ENCODE data around the gene GFI1.
A peak's percentile ranks its signal among the peaks of the same experiment; 100 is the strongest.

GFI1 gene

GRCh38 chr1:92487078-92487605 lies 417 bp upstream of the GFI1 start:
- no peak overlapping the region for H4K8ac ChIP-seq (ENCODE audit: low read depth, low read length)
- H3K27me3 ChIP-seq (ENCODE audit: insufficient read depth, low read length, poor library complexity), result peaks cover 53% of the 10 kb centered on the region
- no peak overlapping the region for H3K9ac ChIP-seq (ENCODE audit: low read length)
- no peak overlapping the region for H3K27ac ChIP-seq (ENCODE audit: low read depth, low read length)
- no peaks in the 10 kb centered on the region for H3K79me1 ChIP-seq (ENCODE audit: low read length)
- WGBS (ENCODE audit: extremely low coverage, insufficient coverage, low lambda C conversion rate), result no CpG with 5 or more reads among the region's 7 CpGs
- H3K56ac ChIP-seq (ENCODE audit: low read length), result no peak overlapping the region
- H2BK120ac ChIP-seq (ENCODE audit: low read depth, low read length), result no peak overlapping the region
- no peak overlapping the region for H3K23ac ChIP-seq (ENCODE audit: low read length)
- no peaks in the 10 kb centered on the region for H3K36me3 ChIP-seq (ENCODE audit: control insufficient read depth, insufficient read depth, low read length)
- H2AK5ac ChIP-seq (ENCODE audit: low read length), result no peak overlapping the region
- H3K4ac ChIP-seq (ENCODE audit: low read depth, low read length), result no peak overlapping the region
- H3K79me2 ChIP-seq (ENCODE audit: control insufficient read depth, insufficient read depth, low read length), result no peaks in the 10 kb centered on the region
- no peak overlapping the region for H2BK5ac ChIP-seq (ENCODE audit: low read length)
- no peak for DNase-seq
- no peak overlapping the region for H3K4me3 ChIP-seq (ENCODE audit: low read length)
- H3K18ac ChIP-seq (ENCODE audit: low read length), result no peak overlapping the region
- H4K5ac ChIP-seq (ENCODE audit: low read length), result no peak overlapping the region
- peak overlapping the region; percentile 66 for H3K4me2 ChIP-seq (ENCODE audit: low read length)
- peaks cover 3% of the 10 kb centered on the region for H3K4me1 ChIP-seq (ENCODE audit: control insufficient read depth, low read depth, low read length)
- no peak overlapping the region for H2BK15ac ChIP-seq (replicated peaks; ENCODE audit: low read depth)

- H3K23ac ChIP-seq (ENCODE audit: low read length), result no peak overlapping the region
- H3K27ac ChIP-seq (ENCODE audit: low read depth, low read length), result no peak overlapping the region
- peak; percentile 75 for DNase-seq
- H3K18ac ChIP-seq (ENCODE audit: low read length), result no peak overlapping the region
- no peaks in the 10 kb centered on the region for H3K79me2 ChIP-seq (ENCODE audit: control insufficient read depth, insufficient read depth, low read length)
- H2BK15ac ChIP-seq (replicated peaks; ENCODE audit: low read depth), result no peak overlapping the region
- H4K5ac ChIP-seq (ENCODE audit: low read length), result no peak overlapping the region
- H3K4ac ChIP-seq (ENCODE audit: low read depth, low read length), result no peak overlapping the region
- H3K56ac ChIP-seq (ENCODE audit: low read length), result peak overlapping the region; percentile 56
- H3K4me1 ChIP-seq (ENCODE audit: control insufficient read depth, low read depth, low read length), result peaks cover 3% of the 10 kb centered on the region
- H3K79me1 ChIP-seq (ENCODE audit: low read length), result no peaks in the 10 kb centered on the region
- peak overlapping the region; percentile 13 for H3K9ac ChIP-seq (ENCODE audit: low read length)
- H3K4me2 ChIP-seq (ENCODE audit: low read length), result peak overlapping the region; percentile 74
- no peak overlapping the region for H3K4me3 ChIP-seq (ENCODE audit: low read length)
- H3K27me3 ChIP-seq (ENCODE audit: insufficient read depth, low read length, poor library complexity), result peaks cover 68% of the 10 kb centered on the region
- H3K36me3 ChIP-seq (ENCODE audit: control insufficient read depth, insufficient read depth, low read length), result no peaks in the 10 kb centered on the region
- H2AK5ac ChIP-seq (ENCODE audit: low read length), result no peak overlapping the region
- H2BK5ac ChIP-seq (ENCODE audit: low read length), result no peak overlapping the region
- no peak overlapping the region for H4K8ac ChIP-seq (ENCODE audit: low read depth, low read length)
- no peak overlapping the region for H2BK120ac ChIP-seq (ENCODE audit: low read depth, low read length)
- WGBS (ENCODE audit: extremely low coverage, insufficient coverage, low lambda C conversion rate), result no CpG with 5 or more reads among the region's 82 CpGs
Measured at GRCh38 chr1:92485381-92486250, 1.1 kb downstream of the GFI1 start.

- Histone ChIP-seq H2BK15ac (replicated peaks; ENCODE audit: low read depth) (no peak overlapping the region), H4K5ac (ENCODE audit: low read length) (no peak overlapping the region), H3K79me1 (ENCODE audit: low read length) (no peaks in the 10 kb centered on the region), H3K36me3 (ENCODE audit: control insufficient read depth, insufficient read depth, low read length) (no peaks in the 10 kb centered on the region), H3K79me2 (ENCODE audit: control insufficient read depth, insufficient read depth, low read length) (no peaks in the 10 kb centered on the region), H3K56ac (ENCODE audit: low read length) (peak overlapping the region; percentile 37), H3K27me3 (ENCODE audit: insufficient read depth, low read length, poor library complexity) (peaks cover 75% of the 10 kb centered on the region), H3K4ac (ENCODE audit: low read depth, low read length) (no peak overlapping the region), H4K8ac (ENCODE audit: low read depth, low read length) (no peak overlapping the region), H2AK5ac (ENCODE audit: low read length) (no peak overlapping the region), H3K23ac (ENCODE audit: low read length) (no peak overlapping the region), H3K27ac (ENCODE audit: low read depth, low read length) (no peak overlapping the region), H3K18ac (ENCODE audit: low read length) (no peak overlapping the region), H3K4me2 (ENCODE audit: low read length) (peak overlapping the region; percentile 74), H2BK120ac (ENCODE audit: low read depth, low read length) (no peak overlapping the region), H2BK5ac (ENCODE audit: low read length) (no peak overlapping the region), H3K9ac (ENCODE audit: low read length) (peak overlapping the region; percentile 32), H3K4me3 (ENCODE audit: low read length) (no peak overlapping the region), H3K4me1 (ENCODE audit: control insufficient read depth, low read depth, low read length) (peaks cover 5% of the 10 kb centered on the region)
- WGBS (ENCODE audit: extremely low coverage, insufficient coverage, low lambda C conversion rate), result no CpG with 5 or more reads among the region's 65 CpGs
- peak; percentile 57 for DNase-seq
Measured at GRCh38 chr1:92484472-92485380, 2.0 kb downstream of the GFI1 start.

- no peak overlapping the region for H3K18ac ChIP-seq (ENCODE audit: low read length)
- DNase-seq, result peak; percentile 40
- no peak overlapping the region for H4K8ac ChIP-seq (ENCODE audit: low read depth, low read length)
- no peak overlapping the region for H3K4me3 ChIP-seq (ENCODE audit: low read length)
- no peak overlapping the region for H3K27ac ChIP-seq (ENCODE audit: low read depth, low read length)
- no peak overlapping the region for H2AK5ac ChIP-seq (ENCODE audit: low read length)
- peak overlapping the region; percentile 6 for H3K23ac ChIP-seq (ENCODE audit: low read length)
- no peak overlapping the region for H2BK5ac ChIP-seq (ENCODE audit: low read length)
- H3K79me1 ChIP-seq (ENCODE audit: low read length), result no peaks in the 10 kb centered on the region
- H3K79me2 ChIP-seq (ENCODE audit: control insufficient read depth, insufficient read depth, low read length), result no peaks in the 10 kb centered on the region
- H2BK15ac ChIP-seq (replicated peaks; ENCODE audit: low read depth), result no peak overlapping the region
- WGBS (ENCODE audit: extremely low coverage, insufficient coverage, low lambda C conversion rate), result no CpG with 5 or more reads among the region's 56 CpGs
- H3K4me1 ChIP-seq (ENCODE audit: control insufficient read depth, low read depth, low read length), result peaks cover 5% of the 10 kb centered on the region
- no peaks in the 10 kb centered on the region for H3K36me3 ChIP-seq (ENCODE audit: control insufficient read depth, insufficient read depth, low read length)
- H3K4ac ChIP-seq (ENCODE audit: low read depth, low read length), result no peak overlapping the region
- H3K9ac ChIP-seq (ENCODE audit: low read length), result peak overlapping the region; percentile 32
- H3K4me2 ChIP-seq (ENCODE audit: low read length), result peak overlapping the region; percentile 74
- H3K56ac ChIP-seq (ENCODE audit: low read length), result peak overlapping the region; percentile 25
- H3K27me3 ChIP-seq (ENCODE audit: insufficient read depth, low read length, poor library complexity), result peaks cover 84% of the 10 kb centered on the region
- no peak overlapping the region for H4K5ac ChIP-seq (ENCODE audit: low read length)
- H2BK120ac ChIP-seq (ENCODE audit: low read depth, low read length), result no peak overlapping the region
Measured at GRCh38 chr1:92483610-92484471, 2.9 kb downstream of the GFI1 start.

Data from mesendoderm (in vitro differentiated cells).